Measurements from ENCODE around the gene EMC10.

EMC10 gene

GRCh38 chr19:50478901-50479715 lies 2.8 kb downstream of the EMC10 start:
- no peak for DNase-seq (ENCODE audit: low read depth)

DNA sequence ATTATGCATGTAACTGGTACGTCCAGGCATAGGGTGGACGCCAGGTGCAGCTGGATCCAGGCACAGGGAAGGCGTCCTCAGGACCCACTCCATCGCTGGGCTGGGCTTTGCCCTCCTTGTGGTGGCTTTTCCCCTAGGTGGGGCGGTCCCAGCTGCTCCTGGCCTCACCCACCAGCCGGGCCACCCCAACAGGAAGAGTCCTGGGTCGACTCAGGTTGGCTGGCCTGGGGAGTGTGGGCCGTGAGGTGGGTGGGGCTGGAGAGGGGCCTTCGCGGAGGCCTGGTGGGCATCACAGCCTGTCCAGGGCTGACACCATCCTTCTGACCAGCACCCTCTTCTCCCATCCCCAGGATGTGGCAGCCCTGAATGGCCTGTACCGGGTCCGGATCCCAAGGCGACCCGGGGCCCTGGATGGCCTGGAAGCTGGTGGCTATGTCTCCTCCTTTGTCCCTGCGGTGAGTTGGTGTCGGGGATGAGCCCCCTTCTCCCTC lies 3.5 kb downstream of the EMC10 start:
- DNase-seq (ENCODE audit: low read depth), result no peak

GRCh38 chr19:50480281-50481111 lies 4.2 kb downstream of the EMC10 start:
- DNase-seq (ENCODE audit: low read depth), result no peak

- no peak for DNase-seq (ENCODE audit: low read depth)
Observed at GRCh38 chr19:50481351-50482149, 5.2 kb downstream of the EMC10 start.

DNA sequence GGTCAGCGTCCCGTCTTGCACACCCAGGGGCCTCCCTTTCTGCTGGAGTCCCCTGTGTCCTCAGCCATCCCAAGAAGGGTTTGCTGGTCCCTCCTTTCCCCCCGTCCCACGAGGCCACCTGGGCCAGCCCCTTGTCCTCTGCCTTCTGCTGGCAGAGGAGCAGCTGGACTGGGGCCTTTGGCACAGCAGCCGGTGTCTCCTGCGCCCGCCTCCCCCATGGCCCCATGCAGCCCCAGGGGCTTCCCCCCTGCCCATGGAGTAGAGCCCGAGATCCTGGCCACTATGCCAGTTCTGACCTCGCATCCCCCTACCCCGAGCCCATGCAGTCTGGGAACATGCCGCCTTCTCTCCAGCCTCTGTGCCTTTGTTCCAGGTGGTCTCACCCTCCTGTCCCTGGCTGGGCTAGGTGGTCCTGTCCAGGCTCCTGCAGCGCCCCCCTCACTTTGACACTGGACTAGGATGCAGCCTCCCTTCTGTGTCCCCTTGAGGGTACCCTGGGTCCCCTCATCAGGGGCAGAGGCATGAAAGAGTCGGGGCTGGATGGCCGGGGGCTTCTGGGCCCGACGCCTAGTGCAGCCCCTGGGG lies 6.1 kb downstream of the EMC10 start:
- no peak for DNase-seq (ENCODE audit: low read depth)

DNA sequence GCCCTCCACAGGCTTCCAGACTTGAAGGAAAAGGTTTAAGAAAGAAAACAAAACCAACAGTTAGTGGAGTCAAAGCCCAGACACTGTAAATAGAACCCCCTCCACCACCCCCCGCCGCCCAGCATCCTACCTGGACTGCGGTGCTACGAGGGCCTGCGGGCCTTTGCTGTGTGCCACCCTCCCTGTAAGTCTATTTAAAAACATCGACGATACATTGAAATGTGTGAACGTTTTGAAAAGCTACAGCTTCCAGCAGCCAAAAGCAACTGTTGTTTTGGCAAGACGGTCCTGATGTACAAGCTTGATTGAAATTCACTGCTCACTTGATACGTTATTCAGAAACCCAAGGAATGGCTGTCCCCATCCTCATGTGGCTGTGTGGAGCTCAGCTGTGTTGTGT lies 6.6 kb downstream of the EMC10 start:
- DNase-seq (ENCODE audit: low read depth), result no peak

- DNase-seq (ENCODE audit: low read depth), result no peak
Observed at GRCh38 chr19:50485284-50485955, 9.1 kb downstream of the EMC10 start.

GRCh38 chr19:50486823-50487515 lies 10.7 kb downstream of the EMC10 start:
- peak; percentile 68 for DNase-seq (ENCODE audit: low read depth)

GRCh38 chr19:50488389-50489194 lies 12.3 kb downstream of the EMC10 start:
- DNase-seq (ENCODE audit: low read depth), result no peak

GRCh38 chr19:50489461-50490011 lies 13.2 kb downstream of the EMC10 start:
- DNase-seq (ENCODE audit: low read depth), result no peak

DNA sequence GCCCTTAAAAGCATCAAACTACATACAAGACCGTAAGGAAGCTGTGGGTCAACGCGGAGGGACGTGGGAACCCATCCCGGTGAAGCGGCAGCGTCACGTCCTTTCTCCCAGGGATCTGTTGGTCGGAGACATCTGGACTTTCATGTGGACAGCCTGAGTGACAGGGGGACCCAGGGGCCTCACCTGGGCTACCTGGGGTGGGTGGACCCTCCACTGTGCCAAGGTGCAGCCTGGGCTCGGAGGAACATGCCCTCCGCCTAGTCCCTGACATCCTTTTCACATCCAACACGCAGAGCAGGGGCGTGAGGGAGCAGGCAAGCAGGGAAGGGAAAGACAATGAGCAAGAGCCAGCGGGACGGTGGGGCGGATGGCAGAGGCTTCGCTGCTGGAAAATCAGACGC lies 14.1 kb downstream of the EMC10 start:
- no peak for DNase-seq (ENCODE audit: low read depth)

DNA sequence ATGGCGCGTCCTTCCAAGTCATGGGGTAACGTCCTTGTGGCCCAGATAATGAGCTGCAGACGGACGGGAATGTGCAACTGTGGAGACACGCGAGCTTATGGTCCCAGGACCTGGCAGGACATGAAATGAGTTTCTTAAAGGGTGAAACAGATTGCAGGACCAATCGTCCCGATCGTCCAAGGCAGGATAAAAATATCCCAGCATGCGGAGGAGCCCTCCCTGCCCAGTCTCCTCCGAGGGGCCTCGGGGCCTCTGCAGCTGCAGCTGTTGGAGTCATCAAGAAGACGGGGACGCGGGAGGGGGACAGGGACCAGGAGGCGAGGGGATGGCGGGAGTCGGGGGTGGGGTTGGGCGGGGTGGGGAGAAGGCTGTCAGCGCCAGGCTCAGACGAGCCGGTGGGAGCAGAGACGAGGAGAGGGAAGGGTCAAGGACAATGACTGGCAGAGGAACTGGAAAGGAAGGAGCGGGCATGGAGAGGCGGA lies 14.7 kb downstream of the EMC10 start:
- no peak for DNase-seq (ENCODE audit: low read depth)

DNA sequence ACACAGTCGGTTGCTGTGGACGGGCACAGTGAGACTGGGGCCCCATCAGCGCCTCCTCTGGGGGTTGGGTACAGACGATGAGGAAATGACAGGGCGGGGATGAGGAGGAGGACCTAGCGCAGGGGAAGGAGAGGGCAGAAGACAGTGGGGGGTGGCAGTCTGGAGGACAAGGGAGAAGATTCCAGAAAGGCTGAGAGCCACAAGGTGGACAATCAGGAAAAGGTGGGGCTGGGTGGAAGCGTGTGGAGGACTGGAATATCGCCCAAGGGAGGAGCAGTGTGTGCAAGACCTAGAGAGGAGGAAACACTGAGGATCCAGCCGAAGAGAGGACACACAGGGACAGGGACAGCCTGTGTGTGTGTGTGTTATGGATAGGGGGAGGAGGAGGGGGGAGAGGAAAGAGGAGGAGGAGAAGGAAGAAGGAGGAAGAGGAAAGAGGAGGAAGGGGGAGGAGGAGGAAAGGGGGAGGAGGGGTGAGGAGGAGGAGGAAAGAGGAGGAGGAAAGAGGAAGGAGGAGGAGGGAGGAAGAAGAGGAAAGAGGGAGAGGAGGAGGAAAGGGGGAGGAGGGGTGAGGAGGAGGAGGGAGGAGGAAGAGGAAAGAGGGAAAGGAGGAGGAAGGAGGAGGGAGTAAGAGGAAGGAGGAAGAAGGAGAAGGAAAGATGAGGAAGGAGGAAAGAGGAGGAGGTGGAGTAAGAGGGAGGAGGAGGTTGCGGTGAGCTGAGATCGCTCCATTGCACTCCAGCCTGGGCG lies 16.2 kb downstream of the EMC10 start:
- DNase-seq (ENCODE audit: low read depth), result peak; percentile 27

DNA sequence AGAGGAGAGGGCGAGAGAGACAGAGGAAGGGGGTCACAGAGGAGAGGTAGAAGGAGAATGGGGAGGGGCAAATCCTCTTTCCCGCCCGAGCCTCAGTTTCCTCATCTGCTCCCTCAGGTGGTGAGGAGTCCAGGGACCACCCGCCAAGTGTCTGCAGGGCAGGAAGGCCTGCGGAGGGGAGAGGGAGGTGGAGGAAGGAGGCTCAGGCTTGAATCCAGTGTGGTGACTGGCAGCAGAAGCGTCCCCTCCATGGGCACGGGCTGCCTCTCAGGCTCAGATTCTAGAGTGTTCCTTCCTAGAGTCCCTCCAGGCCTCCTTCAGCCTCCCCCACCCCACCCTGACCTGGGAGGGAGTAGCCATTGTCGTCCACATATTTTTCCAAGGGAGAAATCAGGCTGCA lies 16.9 kb downstream of the EMC10 start:
- DNase-seq (ENCODE audit: low read depth), result no peak

DNA sequence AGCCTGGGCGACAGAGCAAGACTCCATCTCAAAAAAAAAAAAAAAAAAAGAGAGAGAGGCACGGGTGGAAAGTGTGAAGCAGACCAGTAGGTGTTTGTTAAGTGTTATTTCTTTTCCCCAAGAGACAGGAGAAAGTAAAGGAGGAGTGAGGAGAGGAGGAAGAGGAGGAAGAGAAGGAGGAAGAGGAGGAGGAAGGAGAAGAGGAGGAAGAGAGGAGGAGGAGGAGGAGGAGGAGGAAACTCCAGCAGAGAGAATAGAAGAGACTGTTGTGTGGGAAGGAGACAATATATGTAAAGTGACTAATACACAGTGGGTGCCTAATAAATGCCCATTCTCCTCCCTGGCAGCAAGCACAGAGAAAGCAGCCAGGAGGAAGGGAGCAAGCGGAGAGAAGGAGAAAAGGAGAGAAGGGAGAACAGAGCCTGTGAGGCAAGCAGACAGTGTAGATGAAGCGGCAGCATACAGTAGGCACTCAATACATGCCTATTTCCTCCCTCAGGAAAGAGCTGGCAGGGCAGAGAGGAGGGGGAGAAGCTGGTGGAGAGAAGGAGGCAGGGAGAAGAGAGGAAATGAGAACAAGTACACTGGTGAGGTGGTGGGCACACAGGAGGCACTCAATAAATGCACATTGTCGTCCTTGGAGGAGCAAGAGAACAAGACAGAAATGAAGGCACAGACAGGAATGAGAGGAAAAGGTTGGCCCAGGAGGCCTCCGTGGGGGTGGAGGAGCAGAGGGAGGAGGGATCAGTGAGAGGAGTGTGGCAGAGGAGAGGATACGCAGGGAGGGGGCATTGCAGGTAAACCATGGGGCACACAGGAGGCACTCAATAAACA lies 18.1 kb downstream of the EMC10 start:
- DNase-seq (ENCODE audit: low read depth), result no peak

DNA sequence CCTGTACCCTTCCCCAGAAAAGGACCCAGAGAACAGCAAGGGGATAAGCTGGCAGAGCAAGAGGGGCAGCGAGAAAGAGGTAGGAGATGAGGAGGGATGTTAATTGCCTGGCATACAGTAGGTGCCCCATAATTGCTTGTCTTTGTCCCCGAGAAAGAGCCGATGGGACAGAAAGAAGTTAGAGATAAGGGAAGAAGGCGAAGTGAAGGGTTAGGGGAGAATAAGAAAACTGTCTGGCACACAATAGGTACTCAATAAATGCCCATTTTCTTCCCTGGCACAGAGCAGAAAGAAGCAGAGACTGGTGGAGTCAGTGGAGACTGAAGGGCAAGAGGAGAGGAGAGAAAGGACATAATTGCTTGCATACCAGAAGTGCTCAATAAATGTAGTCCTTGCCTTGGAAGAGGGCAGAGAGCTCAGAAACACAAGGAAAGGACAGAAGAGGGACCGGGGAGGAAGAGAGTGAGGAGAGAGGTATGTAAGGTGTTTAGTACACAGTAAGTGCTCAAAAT lies 18.8 kb downstream of the EMC10 start:
- DNase-seq (ENCODE audit: low read depth), result no peak

GRCh38 chr19:50496189-50497021 lies 20.1 kb downstream of the EMC10 start:
- DNase-seq (ENCODE audit: low read depth), result no peak

Data from activated T-cell treated with anti-CD3 and anti-CD28 coated beads for 48 hours (primary cell).